GM12872 (cell line): ENCODE results near the gene OTOS.

Experiments used
- TF ChIP-seq, protein P1 (sequence below): IDR thresholded peaks from 3 replicates; pipeline ENCODE4 v1.5.1; 2011; ENCODE audit warnings: low read depth, mild to moderate bottlenecking, low read length, moderate library complexity; ENCODE audit not compliant: insufficient read depth

Gene OTOS

DNA sequence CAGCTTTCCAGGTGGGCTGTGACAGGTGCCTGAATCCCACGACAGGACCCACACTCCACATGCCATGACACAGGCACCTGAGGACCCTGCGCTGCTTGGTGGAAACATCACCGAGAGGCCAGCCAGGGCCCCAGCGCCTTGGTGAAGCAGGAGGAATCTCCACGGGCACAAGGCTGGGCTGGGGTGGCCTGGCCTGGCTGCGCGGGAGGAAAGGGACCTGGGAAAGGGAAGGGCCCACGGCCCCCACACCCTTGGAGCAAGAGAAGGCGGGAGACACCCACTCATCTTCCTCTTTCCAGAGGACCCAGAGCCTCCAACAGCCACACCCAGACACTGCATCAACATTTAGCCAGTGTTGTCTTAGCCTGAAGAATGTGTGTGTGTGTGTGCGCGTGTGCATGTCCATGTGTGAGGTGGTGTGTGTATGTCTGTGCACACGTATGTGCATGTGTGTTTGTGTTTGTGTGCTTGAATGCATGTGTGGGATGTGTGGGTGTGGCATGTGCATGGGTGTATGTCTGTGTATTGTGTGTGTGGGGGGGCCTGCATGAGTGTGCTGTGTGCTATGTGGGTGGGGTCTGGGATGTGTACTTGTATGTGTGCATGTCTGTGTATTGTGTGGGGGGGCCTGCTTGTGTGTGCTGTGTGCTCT is 6.3 kb upstream of the OTOS start:
- TF ChIP-seq, protein P1, sequence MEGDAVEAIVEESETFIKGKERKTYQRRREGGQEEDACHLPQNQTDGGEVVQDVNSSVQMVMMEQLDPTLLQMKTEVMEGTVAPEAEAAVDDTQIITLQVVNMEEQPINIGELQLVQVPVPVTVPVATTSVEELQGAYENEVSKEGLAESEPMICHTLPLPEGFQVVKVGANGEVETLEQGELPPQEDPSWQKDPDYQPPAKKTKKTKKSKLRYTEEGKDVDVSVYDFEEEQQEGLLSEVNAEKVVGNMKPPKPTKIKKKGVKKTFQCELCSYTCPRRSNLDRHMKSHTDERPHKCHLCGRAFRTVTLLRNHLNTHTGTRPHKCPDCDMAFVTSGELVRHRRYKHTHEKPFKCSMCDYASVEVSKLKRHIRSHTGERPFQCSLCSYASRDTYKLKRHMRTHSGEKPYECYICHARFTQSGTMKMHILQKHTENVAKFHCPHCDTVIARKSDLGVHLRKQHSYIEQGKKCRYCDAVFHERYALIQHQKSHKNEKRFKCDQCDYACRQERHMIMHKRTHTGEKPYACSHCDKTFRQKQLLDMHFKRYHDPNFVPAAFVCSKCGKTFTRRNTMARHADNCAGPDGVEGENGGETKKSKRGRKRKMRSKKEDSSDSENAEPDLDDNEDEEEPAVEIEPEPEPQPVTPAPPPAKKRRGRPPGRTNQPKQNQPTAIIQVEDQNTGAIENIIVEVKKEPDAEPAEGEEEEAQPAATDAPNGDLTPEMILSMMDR: no peak

DNA sequence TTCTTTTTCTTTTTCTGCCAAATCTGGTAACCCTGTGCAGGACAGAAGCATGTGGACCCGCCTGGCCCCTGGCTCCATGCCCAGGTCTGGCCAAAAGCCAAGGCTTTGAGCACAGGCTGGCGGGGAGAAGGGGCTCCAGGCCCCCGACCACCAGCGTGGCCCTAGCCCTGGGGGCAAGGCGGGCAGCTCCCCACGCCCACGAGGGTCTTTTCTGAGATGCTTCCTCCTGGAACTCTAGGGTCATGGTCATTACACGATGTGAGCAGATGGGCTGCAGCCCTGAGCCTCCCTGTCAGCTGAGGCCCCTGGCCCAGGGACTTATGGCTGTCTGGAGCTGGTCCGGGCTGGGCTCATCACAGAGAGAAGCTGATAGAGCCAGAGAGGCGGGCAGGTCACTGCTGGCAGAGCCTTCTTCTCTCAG is 5.7 kb upstream of the OTOS start:
- TF ChIP-seq, protein P1: no peak

DNA sequence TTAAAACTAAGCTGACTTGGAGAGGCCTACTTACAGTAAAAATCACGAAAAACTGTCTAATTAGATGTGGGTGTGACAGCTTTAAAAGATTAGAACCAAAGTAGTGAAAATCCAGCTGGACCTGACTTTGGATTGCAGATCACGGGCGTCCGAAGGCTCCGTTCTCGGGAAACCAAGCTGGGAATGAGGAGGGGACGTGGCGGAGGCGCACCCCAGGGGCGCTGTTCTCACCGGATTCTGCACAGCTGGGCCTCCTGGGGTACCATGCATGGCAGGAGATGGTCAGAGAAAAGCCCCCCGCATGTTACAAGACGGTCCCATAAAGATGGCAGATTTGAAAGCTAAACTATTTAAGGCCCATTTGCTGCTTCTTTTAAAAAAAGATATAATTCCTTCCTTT is 5.0 kb upstream of the OTOS start:
- TF ChIP-seq, protein P1: no peak

DNA sequence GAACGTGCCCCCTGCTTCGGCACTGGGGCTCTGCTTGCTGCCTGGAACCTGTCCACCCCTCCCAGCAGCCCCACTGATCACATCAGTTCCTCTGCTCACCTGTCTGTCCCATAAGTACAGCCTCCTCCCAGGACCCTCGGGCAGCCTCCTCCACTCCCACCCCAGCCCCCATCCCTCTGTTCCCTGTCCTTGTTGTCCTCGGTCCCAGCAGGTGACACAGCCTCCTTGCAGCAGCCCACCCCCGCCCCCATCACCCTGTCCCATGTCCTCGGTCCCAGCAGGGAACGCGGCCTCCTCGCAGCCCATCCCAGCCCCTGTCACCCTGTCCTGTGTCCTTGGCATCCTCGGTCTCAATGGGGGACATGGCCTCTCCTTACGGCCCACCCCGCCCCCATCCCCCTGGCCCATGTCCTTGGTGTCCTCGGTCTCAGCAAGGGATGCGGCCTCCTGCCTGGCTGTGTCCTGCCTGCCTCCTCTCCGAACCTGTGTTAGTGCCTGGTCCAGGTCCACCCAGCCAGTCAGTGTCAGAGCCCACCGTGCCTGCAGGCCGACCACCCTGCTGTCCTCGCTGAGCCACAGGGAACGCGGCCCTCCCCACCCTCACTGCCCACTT is 4.3 kb upstream of the OTOS start:
- TF ChIP-seq, protein P1: no peak

DNA sequence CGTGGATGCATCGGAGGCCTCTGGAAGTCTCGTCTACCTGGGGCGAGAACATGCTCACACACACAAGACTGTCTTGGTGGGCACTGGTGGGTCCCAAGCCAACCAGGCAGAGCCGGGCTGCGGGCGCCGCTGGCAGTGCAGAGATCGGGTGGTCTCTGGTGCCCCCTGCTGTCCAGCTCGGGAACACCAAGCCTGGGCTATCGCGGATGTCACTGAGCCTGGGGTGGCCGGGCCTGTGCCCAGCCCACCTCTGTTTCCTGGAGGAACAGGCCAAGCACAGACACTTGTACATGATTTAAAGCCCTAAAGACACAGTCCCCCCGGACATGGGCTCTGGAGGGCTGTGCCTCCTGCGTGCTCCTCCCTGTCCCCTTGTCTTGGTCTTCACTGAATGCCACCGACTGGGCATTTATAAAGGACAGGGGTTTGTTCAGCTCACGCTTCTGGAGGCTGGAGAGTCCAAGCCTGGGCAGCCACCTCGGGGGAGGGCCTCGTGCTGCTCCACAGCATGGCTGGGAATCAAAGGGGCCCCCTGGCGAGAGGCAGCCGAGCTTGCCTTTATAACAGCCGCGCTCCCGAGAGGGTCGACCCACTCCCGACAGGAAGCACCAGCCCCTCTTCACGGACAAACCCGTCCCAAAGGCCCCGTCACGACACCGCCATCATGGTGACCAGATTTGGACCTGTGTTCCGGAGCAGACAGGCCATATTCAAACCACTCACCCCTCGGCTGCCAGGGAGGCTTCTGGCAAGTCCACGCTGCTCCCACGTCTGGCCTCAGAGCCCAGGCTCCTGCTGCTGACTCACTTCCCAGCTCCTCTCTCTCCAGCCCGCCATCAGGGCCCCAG is 3.6 kb upstream of the OTOS start:
- TF ChIP-seq, protein P1: peak; percentile 97

DNA sequence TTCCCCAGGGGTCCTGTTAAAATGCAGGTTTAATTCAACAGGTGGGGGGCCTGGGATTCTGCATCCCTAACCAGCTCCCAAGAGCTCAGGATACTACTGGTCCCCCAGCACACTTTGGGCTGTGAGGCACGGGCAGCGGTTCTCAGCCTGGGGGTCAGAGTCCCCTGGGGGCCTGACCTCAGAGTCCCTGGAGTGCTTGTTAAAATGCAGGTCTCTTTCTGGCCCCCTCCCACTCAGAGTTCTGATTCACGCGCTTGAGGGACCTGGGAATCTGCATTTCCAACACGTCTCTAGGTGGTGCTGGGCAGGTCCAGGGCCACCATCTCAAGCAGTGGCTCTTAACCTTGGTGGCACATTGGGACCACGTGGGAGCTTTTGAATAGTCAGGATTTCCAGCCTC is 2.8 kb upstream of the OTOS start:
- TF ChIP-seq, protein P1: no peak

DNA sequence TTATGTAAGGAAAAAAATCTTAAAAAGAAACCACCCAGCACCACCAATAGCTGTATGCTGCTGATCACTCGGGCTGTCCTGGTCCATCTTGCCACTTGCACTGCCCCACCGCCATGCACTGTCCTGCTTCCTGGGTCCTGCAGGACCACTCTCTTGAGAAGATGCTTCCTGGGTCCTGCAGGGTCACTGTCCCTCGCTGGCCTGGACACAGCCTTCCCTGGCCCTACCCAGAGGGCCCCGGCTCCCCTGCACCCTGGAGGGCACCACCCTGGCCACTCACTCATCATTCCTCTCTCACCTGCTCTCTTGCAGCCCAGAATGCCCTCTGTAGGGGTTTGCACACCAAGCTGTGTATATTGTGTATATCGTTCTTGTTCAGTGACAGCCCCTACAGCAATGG is 2.4 kb upstream of the OTOS start:
- TF ChIP-seq, protein P1: no peak
